Measurements from ENCODE around the gene MLLT10.

Gene MLLT10

DNA sequence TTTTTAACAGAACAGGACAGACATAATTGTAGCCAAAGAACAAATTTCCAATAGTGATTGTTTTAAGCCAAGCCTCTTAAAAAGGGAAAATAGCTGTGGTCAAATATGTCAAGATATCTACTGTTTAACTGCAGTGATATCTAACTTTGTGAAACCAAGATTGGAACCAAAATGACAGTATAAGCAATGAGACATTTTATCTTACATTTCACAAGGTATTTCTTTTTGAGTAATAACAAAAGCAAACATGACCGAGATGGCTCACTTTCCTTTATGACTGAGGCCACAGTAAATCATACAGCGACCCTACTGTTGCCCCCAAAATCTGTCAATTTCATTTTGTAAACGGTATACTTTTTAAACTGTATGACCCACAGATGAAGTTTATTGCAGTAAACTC, 215.8 kb downstream of the MLLT10 start:
- no peak for DNase-seq

DNA sequence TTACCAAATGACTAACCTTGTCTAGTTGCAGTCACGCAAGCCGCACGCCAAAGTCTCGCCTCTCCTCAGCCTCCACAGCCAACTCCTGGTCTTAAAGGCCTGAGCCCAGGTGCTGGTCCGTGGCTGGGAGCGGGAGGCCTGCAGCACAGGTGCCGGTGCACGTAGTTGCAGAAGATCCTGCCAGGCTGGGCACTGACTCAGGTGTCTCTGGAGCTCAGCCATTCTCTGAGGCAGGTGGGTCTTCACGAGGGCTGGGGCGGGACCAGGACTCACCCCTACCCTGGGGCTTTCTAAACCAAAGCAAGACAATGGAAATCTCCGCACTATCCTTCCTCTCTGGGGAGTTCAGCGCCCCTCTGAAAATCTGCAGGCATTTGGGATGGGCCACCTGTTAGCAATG, 216.4 kb downstream of the MLLT10 start:
- no peak for DNase-seq

DNA sequence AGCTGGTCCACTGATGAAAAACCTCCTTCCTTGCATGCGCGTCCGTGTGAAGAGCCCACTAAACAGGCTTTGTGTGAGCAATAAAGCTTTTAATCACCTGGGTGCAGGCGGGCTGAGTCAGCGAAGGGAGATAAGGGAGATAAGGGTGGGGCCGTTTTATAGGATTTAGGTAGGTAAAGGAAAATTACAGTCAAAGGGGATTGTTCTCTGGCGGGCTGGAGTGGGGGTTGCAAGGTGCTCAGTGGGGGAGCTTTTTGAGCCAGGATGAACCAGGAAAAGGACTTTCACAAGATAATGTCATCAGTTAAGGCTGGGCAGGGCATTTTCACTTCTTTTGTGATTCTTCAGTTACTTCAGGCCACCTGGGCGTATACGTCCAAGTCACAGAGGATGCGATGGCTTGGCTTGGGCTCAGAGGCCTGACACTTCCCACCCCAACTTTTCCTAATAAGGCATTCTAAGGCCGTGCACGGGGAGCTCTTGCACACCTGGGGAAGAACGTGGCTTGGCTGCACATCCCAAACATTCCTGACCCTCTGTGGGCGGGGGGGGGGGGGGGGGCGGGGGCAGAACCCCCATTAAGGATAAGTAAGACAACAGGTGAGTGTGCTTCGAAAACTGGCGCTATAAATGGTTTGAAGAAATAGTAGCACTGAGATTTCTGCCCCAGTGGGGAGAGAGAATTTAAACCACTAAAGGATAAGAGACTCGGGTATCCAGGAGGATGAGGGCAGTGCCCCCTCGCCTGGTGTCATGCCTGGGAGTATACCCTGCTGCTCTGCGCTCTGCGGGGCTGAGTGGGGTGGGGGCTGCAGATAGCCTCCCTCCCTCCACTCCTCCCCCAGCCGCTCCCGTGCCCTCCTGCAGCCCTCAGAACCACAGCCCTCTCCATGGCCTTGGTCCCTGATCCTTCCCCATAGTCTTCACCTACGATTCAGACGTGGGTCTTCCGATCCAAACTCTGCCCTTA, 217.6 kb downstream of the MLLT10 start:
- DNase-seq: no peak

DNA sequence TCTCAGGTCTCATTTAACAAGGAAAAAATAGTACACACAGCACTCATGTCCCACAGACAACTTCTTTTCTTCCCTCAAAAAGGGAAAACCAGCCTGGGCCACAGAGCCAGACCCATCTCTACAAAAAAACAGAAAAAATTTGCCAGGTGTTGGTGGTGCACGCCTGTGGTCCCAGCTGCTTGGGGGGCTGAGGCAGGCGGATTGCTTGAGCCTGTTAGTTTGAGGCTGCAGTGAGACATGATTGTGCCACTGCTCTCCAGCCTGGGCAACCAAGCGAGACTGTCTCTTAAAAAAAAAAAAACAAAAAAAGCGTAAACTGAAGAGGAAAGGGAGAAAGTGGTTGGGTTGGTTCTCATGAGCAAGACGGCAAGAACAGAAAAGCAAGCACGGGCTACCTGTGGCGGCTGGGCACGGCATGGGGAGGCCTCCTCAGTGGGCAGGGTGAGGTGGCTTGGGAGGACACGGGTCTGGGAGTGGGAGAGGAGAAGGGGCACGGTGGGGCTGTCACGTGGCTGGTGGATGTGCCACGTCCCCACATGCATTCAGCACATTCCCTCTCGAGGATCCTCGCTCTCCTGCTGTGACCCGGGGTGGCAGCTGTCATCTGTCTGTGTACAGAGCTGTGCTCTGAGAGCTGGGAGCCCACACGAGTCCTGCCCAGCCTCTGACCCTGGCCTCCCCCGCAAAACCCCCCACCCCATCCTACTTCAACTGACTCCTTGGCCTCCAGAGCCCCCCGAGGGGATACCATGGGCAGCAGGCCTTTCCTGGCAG, 219.7 kb downstream of the MLLT10 start:
- no peak for DNase-seq

DNA sequence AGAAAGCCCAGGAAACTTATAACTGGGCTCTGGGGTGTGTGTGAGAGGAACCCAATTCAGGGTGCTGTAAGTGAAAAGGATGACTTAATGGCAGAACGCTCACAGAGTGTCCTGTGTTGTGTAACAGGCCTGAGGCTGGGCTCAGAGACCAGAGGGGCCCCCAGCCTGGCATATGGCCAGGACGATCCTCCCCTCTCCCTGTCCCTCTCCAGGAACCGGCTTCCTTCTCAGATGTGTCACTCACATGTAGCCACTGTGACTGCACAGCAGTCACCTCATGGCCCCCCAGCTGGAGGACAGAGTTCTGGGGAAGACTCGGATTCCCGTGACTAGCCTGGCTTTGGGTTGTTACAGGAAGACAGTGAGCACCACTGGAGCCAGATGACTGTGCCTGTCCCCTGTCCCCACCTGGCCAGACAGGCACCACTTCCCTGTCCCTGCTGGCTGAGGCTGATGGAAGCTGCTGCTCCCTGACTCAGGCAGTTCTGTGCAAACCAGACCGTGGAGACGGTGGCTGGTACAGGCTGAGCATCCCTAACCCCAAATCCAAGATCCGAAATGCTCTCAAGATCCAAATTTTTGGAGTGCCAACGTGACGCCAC, 220.5 kb downstream of the MLLT10 start:
- DNase-seq: no peak

DNA sequence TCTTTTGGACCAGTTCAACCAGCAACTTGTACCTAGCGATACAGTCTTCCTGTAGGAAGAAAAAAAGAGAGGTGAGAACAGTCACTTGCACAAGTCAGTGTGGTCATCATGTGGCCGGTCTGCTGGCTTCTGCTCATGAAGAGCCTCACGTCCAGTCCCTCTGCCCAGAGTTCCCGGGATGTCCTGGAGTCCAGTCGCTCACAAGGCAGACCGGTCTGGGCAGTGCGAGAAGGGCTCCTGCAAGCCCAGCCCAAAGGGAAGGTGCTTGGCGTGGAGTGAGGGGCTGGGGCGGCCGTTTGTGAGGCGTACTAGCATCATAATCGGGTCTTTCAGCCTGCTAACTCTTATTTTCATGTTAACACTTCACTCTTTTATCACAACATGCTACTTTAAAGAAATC, 222.7 kb downstream of the MLLT10 start:
- DNase-seq: no peak

DNA sequence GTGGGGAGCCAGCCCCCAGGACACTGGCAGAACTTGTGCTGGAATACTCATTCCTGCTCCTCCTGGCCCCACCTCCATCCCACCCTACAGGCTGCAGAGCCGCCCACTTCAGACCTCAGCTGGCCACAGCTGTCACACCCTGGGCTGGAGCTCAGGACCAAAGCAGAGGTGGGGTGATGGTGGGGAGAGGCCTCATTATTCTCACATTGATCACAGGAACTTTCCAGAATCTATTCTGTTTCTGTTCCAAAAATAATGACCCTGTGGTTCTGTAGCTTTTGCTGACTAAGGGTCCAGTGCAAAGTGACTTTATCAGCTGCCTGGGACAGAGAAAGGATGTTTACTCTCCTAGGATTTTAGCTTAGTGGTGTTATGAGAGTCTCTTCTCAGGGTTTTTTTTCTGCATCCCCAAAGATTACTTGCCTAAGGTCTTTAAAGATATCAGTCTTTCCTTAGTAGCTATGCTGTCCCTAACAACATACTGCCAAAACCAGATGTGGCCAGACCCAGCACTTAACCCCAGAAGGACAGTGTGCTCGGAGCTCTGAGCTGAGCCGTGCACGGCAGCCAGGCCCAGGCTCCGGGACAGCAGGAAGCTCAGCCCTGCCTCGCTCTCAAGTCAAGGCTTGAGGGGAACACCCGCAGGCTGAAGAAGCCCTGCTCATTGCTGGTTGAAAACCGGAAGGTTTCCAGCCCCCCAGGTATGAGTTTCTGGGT, 223.3 kb downstream of the MLLT10 start:
- no peak for DNase-seq

DNA sequence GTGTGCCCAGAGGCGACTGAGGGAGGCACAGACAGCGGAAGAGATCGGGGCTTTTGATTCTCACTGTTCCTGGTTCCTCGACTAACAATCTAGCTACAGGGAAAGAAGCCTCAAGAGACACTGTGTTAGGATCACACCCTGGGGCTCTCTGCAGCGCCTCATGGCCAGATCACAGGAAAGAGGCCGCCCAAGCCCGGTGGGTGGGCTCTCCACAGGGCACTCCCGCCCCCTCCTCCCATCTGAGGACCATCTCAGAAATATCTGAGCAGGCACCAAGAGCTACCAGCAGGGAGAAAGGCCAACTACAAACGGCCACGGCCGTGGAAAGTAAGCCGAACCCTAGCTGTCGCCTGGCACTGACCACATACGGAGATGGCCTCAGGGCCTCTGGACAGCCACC, 224.2 kb downstream of the MLLT10 start:
- no peak for DNase-seq

DNA sequence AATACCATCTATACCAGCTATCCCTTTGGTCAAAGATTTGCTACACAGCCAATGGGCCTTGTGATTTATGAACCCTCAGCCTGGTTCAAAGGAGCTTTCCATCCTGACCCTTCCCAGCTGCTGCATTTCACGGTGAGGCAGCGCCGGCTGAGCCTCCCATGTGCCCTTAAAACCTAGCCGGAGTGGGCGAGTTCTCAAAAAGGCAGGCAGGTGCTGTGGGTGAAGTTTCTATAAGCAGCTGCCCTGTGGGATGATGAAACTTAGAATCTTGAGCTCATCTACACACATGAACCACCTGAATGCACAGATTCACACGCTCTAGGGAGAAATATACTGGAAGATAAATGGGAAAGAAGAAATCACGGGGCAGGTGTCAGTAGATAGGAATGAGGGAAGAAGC, 224.7 kb downstream of the MLLT10 start:
- DNase-seq: no peak

DNA sequence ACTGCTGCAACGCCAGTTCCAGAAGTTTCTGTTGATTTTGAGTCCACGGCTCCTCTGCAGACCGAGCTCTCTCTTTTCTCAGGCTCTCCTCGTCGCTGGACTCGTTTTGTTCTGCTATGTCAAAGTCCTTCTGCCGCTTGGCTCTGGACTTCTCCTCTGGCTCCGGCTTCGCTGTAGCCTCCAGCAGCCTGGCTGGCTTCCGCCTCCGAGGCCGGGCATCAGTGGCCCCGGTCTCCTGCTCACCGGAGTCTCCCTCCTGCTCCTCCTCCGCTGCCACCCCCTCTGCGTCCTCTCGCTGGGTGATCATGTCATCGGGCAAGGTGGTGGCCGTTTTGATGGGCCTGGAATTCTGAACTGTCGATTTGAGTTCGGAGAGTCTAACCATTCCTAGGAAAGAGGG, 225.2 kb downstream of the MLLT10 start:
- DNase-seq: no peak

DNA sequence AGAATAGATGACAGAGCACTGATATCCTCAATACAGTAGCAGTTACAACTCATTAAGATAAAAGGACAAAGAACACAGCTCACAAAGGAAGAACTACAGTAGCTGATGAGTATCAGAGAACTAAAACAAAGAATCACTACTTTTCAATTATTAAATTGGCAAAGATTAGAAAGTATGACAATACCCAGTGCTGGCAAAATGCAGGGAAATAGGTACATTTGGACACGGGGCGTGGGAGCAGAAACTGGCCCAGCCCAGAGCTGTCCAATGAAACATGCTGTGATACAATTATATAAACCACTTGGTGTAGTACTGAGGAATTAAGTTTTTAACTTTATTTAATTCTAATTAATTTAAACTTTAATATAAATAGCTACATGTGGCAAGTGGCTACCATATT, 226.3 kb downstream of the MLLT10 start:
- DNase-seq: no peak

DNA sequence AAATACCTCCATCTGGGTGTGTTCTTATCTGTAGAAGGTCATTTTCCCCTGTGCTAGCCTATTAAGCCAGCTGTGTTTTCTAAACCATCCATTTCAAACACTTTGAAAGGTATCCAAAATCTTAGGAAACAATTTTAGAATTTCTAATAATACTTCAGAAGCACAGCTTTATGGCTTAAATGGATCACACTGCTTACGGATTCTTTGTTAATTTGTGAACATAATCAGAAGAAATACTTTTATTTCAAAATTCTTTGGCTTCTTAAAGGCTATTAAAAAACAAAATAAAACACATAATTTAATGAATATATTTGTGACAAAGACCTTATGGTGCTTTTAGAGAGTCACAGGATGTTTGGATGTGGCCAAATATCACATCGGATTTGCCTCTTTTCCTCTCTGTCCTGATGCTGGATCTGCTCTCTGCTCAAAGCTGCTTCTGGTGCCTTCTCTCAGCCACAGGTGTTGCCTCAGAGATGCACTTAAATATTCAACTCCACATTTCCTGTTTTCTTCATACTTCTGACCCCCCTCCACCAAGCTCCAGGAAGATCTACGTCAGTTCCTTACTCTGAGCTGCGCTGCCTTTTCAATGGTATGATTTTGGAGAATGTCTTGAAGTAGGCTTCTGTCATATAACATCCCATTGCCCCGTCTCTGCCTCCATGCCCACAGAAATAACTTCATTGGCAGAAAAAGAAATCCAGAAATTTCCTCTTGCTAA, 230.6 kb downstream of the MLLT10 start:
- DNase-seq: no peak

DNA sequence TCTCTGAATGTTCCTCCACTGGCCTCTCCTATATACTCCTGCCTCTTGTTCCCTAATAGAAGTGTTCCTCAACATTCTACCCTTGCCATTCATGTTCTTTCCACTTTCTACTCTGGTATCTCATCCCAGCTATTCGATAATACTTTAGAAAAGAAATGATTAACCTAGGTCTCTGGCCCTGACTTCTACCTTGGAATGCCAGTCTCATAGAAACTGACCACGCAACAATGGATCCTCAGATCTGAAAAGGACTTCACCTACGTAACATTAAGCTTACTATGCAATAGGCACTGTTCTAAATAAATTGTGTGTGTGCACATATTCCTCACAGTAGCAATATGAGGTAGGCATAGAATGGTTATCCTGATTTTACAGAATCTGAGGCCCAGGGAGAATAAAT, 235.0 kb downstream of the MLLT10 start:
- DNase-seq: no peak

DNA sequence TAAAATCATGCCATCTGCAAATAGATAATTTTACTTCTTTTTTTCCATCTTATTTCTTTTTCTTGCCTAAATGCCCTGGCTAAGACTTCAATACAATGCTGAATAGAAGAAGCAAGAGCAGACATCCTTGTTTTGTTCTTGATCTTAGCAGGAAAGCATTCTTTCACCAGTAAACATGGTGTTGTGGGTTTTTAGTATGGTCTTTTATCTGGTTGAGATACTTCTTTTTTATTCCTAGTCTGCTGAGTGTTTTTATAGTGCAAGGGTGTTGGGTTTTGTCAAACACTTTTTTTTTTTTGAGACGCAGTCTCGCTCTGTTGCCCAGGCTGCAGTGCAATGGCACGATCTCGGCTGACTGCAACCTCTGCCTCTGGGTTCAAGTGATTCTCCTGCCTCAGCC, 237.2 kb downstream of the MLLT10 start:
- DNase-seq: no peak

DNA sequence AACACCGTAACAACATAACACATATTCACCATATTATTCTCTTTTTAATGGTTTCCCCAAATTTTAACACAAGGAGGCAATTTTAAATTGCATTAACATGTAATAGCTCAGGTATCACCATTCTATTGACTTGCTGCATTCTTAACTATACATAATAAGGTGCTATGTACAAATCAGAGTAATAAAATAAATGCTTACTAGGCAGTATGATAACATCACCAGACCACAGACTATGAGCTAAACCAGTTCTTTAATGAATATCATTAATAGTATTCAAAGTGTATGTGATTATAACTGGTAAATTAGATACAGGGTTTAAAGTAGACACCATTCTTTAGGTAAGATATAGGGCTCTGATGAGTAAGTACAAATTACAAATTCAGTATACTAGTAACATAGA, 242.9 kb downstream of the MLLT10 start:
- no peak for DNase-seq

DNA sequence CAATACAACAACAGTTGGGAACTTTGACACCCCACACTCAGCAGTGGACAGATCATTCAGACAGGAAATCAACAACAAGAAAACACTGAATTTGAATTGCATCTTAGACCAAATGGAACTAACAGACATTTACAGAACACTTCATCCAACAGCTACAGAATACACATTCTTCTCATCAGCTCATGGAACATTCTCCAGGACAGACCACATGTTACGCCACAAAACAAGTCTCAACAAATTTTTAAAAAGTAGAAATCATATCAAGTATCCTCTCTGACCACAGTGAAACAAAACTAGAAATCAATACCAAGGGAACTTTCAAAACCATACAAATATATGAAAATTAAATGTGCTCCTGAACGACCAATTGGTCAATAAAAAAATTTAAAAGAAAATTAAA, 257.2 kb downstream of the MLLT10 start:
- DNase-seq: no peak
